Right ventricle myocardium superior (tissue), 1 donor: ENCODE measurements around the gene BRPF1. TPM values are rescaled to one million over a fixed set of nuclear protein-coding genes. Genes with fewer than 3 reads are reported as not detected.

ENCODE experiments used
- ATAC-seq: fragments of 200-7000 bp; cut with Tn5 transposase; one replicate; pipeline ENCODE4 v1.9.1; 2020; ENCODE audit warnings: mild to moderate bottlenecking; ENCODE audit not compliant: poor library complexity
- DNase-seq: peaks from one replicate; pipeline ENCODE4 v3.0.0-alpha.2; 2020
- intact Hi-C: fragments of 100-400 bp; cut with DNase I; formaldehyde crosslinking; loops from one replicate; pipeline ENCODE4 v1.11.2; 2022
- total RNA-seq: library from RNA; stranded (reverse); fragmentation: NEBNext Ultra II Directional; extraction: Animal tissue kit (Norgen Biotek cat#: 25700); gene quantifications from one replicate; pipeline ENCODE4 v1.2.1, GENCODE V29; 2021
- donor health status: DM: no; HTN: yes; CAD: no; lungs with severe emphysema.

Gene BRPF1
- total RNA-seq, 1 donor from 2014 or later: 7.5 TPM

- ATAC-seq: no peak
- intact Hi-C loops: no loop called here
These were observed 33.6 kb upstream of the BRPF1 start for GRCh38 chr3:9697892-9698291.

GRCh38 chr3:9698293-9698692 is 33.2 kb upstream of the BRPF1 start:
- DNase-seq (no peak), ATAC-seq (no peak)
- intact Hi-C loops: no loop called here

More at GRCh38 chr3:9697892-9698291, 33.6 kb upstream of the BRPF1 start:
- DNase-seq: no peak

GRCh38 chr3:9700536-9700935 is 31.0 kb upstream of the BRPF1 start:
- no peak for ATAC-seq
- no peak for DNase-seq
- intact Hi-C loops: no loop called here

- intact Hi-C loops: no loop called here
- ATAC-seq: no peak
These were observed 30.5 kb upstream of the BRPF1 start for GRCh38 chr3:9701006-9701405.

GRCh38 chr3:9701711-9702110 is 29.8 kb upstream of the BRPF1 start:
- intact Hi-C loops: no loop called here
- DNase-seq (no peak), ATAC-seq (no peak)

More at GRCh38 chr3:9701006-9701405, 30.5 kb upstream of the BRPF1 start:
- no peak for DNase-seq

- ATAC-seq (no peak), DNase-seq (no peak)
- intact Hi-C loops: no loop called here
These were observed 28.3 kb upstream of the BRPF1 start for GRCh38 chr3:9703240-9703639.

GRCh38 chr3:9703736-9704346 is 27.7 kb upstream of the BRPF1 start, which contains the start of gene CPNE9:
TSS of gene CPNE9 (plus strand) at chr3:9703833. CDS start at chr3:9703997, 164 bp downstream.
- peak; percentile 47 for ATAC-seq
- intact Hi-C loops: no loop called here
- DNase-seq: no peak

- intact Hi-C loops: no loop called here
- ATAC-seq: peak; percentile 68
- DNase-seq: peak; percentile 50
These were observed 26.9 kb upstream of the BRPF1 start for GRCh38 chr3:9704347-9705322.

- no peak for DNase-seq
- ATAC-seq: no peak
- intact Hi-C loops: no loop called here
These were observed 21.3 kb upstream of the BRPF1 start for GRCh38 chr3:9710174-9710739.

GRCh38 chr3:9712415-9712814 is 19.1 kb upstream of the BRPF1 start:
- intact Hi-C loops: no loop called here
- DNase-seq: no peak
- no peak for ATAC-seq

GRCh38 chr3:9713142-9713541 is 18.4 kb upstream of the BRPF1 start:
- intact Hi-C loops: no loop called here
- DNase-seq: no peak
- ATAC-seq: no peak

GRCh38 chr3:9715136-9715535 is 16.4 kb upstream of the BRPF1 start:
- ATAC-seq (no peak), DNase-seq (no peak)
- intact Hi-C loops: no loop called here

GRCh38 chr3:9715764-9716437 is 15.6 kb upstream of the BRPF1 start:
- intact Hi-C loops: no loop called here
- peak; percentile 78 for DNase-seq
- peak; percentile 95 for ATAC-seq

- ATAC-seq (no peak), DNase-seq (no peak)
- intact Hi-C loops: no loop called here
These were observed 14.6 kb upstream of the BRPF1 start for GRCh38 chr3:9716801-9717555.

- intact Hi-C loops: no loop called here
- ATAC-seq: no peak
- DNase-seq: no peak
These were observed 14.0 kb upstream of the BRPF1 start for GRCh38 chr3:9717563-9717962.

- intact Hi-C loops: no loop called here
- no peak for ATAC-seq
These were observed 13.4 kb upstream of the BRPF1 start for GRCh38 chr3:9718118-9718517.

GRCh38 chr3:9721015-9721699 is 10.4 kb upstream of the BRPF1 start:
- intact Hi-C loops: no loop called here
- ATAC-seq (no peak), DNase-seq (no peak)

More at GRCh38 chr3:9718118-9718517, 13.4 kb upstream of the BRPF1 start:
- no peak for DNase-seq

GRCh38 chr3:9721700-9722060 is 9.9 kb upstream of the BRPF1 start:
- intact Hi-C loops: no loop called here
- DNase-seq: no peak
- no peak for ATAC-seq
